Measurements from ENCODE around the gene ANKRD27. TPM values are rescaled to one million over a fixed set of nuclear protein-coding genes. Genes with fewer than 3 reads are reported as not detected.
A peak's percentile ranks its signal among the peaks of the same experiment; 100 is the strongest.

ANKRD27 gene
- total RNA-seq, 1 donor from 2014 or later, result 15.3 TPM

- Mint-ChIP-seq H3K4me3 (ENCODE audit: unreplicated experiment) (no peak overlapping the region), H3K4me1 (ENCODE audit: low read depth, unreplicated experiment) (peaks cover 2% of the 10 kb centered on the region), H3K27me3 (ENCODE audit: unreplicated experiment) (peaks cover 9% of the 10 kb centered on the region), H3K36me3 (ENCODE audit: unreplicated experiment) (no peaks in the 10 kb centered on the region), H3K27ac (ENCODE audit: unreplicated experiment) (no peak overlapping the region), H3K9me3 (ENCODE audit: unreplicated experiment) (peaks cover 1% of the 10 kb centered on the region)
- DNase-seq, result peak; percentile 42
- TF ChIP-seq CTCF (IDR thresholded peaks at IDR 0.05; ENCODE audit: partially characterized antibody, unreplicated experiment), result no peak
These were observed 1.4 kb upstream of the ANKRD27 start for GRCh38 chr19:32676186-32676894.

- Mint-ChIP-seq H3K9me3 (ENCODE audit: unreplicated experiment) (peaks cover 1% of the 10 kb centered on the region), H3K36me3 (ENCODE audit: unreplicated experiment) (no peaks in the 10 kb centered on the region), H3K4me1 (ENCODE audit: low read depth, unreplicated experiment) (peaks cover 2% of the 10 kb centered on the region), H3K27ac (ENCODE audit: unreplicated experiment) (no peak within 1 kb of the TSS), H3K27me3 (ENCODE audit: unreplicated experiment) (peaks cover 9% of the 10 kb centered on the region), H3K4me3 (ENCODE audit: unreplicated experiment) (peak within 1 kb of the TSS; percentile 73)
- TF ChIP-seq CTCF (IDR thresholded peaks at IDR 0.05; ENCODE audit: partially characterized antibody, unreplicated experiment), result no peak
- peak; percentile 69 for DNase-seq
These were observed 773 bp upstream of the ANKRD27 start, which contains the start of gene RGS9BP for GRCh38 chr19:32675720-32676185. RGS9BP (plus strand) TSS chr19:32675848; CDS start chr19:32676264, 416 bp downstream.

GRCh38 chr19:32674153-32674930 is 638 bp downstream of the ANKRD27 start:
- Mint-ChIP-seq H3K9me3 (ENCODE audit: unreplicated experiment) (peaks cover 1% of the 10 kb centered on the region), H3K27me3 (ENCODE audit: unreplicated experiment) (peaks cover 10% of the 10 kb centered on the region), H3K4me3 (ENCODE audit: unreplicated experiment) (peak overlapping the region; percentile 97), H3K27ac (ENCODE audit: unreplicated experiment) (peak overlapping the region; percentile 87), H3K36me3 (ENCODE audit: unreplicated experiment) (no peaks in the 10 kb centered on the region), H3K4me1 (ENCODE audit: low read depth, unreplicated experiment) (peaks cover 2% of the 10 kb centered on the region)
- DNase-seq, result peak; percentile 40
- TF ChIP-seq CTCF (IDR thresholded peaks at IDR 0.05; ENCODE audit: partially characterized antibody, unreplicated experiment), result no peak

- no peaks in the 10 kb centered on the region for H3K36me3 Mint-ChIP-seq (ENCODE audit: unreplicated experiment)
- no peak overlapping the region for H3K4me3 Mint-ChIP-seq (ENCODE audit: unreplicated experiment)
- H3K4me1 Mint-ChIP-seq (ENCODE audit: low read depth, unreplicated experiment), result peaks cover 2% of the 10 kb centered on the region
- peaks cover 10% of the 10 kb centered on the region for H3K27me3 Mint-ChIP-seq (ENCODE audit: unreplicated experiment)
- DNase-seq, result no peak
- H3K27ac Mint-ChIP-seq (ENCODE audit: unreplicated experiment), result no peak overlapping the region
- no peak for TF ChIP-seq CTCF (IDR thresholded peaks at IDR 0.05; ENCODE audit: partially characterized antibody, unreplicated experiment)
- H3K9me3 Mint-ChIP-seq (ENCODE audit: unreplicated experiment), result peaks cover 1% of the 10 kb centered on the region
These were observed 1.4 kb downstream of the ANKRD27 start for GRCh38 chr19:32673573-32673972.

Measured in glutamatergic neuron (in vitro differentiated cells).